Adrenal gland (tissue), 5 donors: Measurements from ENCODE around the gene FYB1.

Experiments
- CTCF ChIP-seq, 6 experiments: fragments of 450-650 bp in 4 of 6; fragments of 200-600 bp in 2 of 6; sonication (generic) in 1 of 6; IDR thresholded peaks; 1 replicate in 5 of 6; 2 replicates in 1 of 6; pipeline versions ENCODE4 v1.5.1 to v1.8.0; 2016 to 2021; ENCODE audit warnings: antibody characterized with exemption in 6 of 6, mild to moderate bottlenecking in 2 of 6, moderate library complexity in 1 of 6
- POLR2A ChIP-seq, 2 donors: fragments of 450-650 bp; IDR thresholded peaks; one replicate each; pipeline ENCODE4 v1.6.1; 2017; ENCODE audit warnings: antibody characterized with exemption in 2 of 2, mild to moderate bottlenecking in 2 of 2, moderate library complexity in 1 of 2
- donor health status: DM: no; HTN: no; CAD: no.

- TF ChIP-seq CTCF (IDR thresholded peaks at IDR 0.05) (no peak), POLR2A (IDR thresholded peaks at IDR 0.05) (no peak)
Measured at GRCh38 chr5:39109606-39110005, 109.8 kb downstream of the FYB1 start.
